T-helper 1 cell treated with Interleukin-12 subunit alpha and Interleukin-12 subunit beta and Interleukin-4 antibody, amounts not matched to agents 30 μg/mL and 1 μg/mL, for 36 hours (primary cell): ENCODE results near the gene ENC1.

ENCODE experiments used
- H3K27ac Mint-ChIP-seq: one replicate; pipeline ENCODE4 v1.8.0; 2021; ENCODE audit warnings: mild to moderate bottlenecking, mixed read lengths
- H3K27me3 Mint-ChIP-seq: one replicate; pipeline ENCODE4 v1.8.0; 2021; ENCODE audit warnings: low read depth, mixed read lengths
- H3K36me3 Mint-ChIP-seq: one replicate; pipeline ENCODE4 v1.8.0; 2021; ENCODE audit warnings: low read depth, mixed read lengths
- H3K4me1 Mint-ChIP-seq: one replicate; pipeline ENCODE4 v1.8.0; 2021; ENCODE audit warnings: low read depth, mixed read lengths
- H3K4me3 Mint-ChIP-seq: one replicate; pipeline ENCODE4 v1.8.0; 2021; ENCODE audit warnings: mild to moderate bottlenecking, moderate library complexity, mixed read lengths
- H3K9me3 Mint-ChIP-seq: one replicate; pipeline ENCODE4 v1.8.0; 2021; ENCODE audit warnings: mixed read lengths

ENC1 gene

DNA sequence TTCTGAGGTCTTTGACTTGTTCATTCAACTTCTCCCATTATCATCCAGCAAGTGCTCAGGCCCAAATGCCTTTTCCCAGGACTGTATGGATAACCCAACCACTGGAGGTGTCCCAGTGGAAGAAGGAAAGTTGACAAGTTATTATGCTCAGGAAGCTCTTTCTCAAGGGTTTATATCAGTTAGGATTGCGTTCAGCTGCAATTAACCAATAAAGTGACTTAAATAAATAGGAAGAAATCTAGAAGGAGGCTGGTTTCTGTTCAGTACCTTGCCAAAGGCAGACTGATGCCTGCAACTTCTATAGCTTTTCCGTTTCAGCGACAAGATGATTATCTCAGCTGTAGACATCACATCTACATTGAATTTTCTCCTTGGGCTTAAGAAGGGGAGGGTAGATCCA lies 52.1 kb downstream of the ENC1 start:
- Mint-ChIP-seq H3K27ac (no peak overlapping the region), H3K9me3 (no peaks in the 10 kb centered on the region), H3K4me1 (peaks cover 4% of the 10 kb centered on the region), H3K4me3 (no peak overlapping the region), H3K27me3 (peaks cover 34% of the 10 kb centered on the region), H3K36me3 (no peaks in the 10 kb centered on the region)

DNA sequence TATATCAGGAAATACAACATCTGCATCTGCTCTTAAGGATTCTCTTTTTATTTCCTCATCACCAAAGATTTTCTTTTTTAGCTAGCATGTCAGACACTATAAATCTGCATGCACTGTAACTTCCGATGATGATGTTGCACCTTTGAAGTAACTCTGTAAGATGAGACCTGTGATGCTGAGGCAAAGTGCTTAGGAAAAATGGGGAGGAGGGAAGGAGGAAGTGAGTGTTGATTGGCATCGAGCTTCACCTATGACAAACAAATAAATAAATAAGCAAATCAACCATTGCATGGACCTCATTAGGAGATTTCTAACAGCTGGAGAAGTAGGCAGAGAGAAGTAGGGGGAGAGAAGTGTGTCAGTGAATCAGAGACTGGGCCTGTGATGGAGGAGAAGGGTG lies 52.6 kb downstream of the ENC1 start:
- Mint-ChIP-seq H3K9me3 (no peaks in the 10 kb centered on the region), H3K27ac (no peak overlapping the region), H3K36me3 (no peaks in the 10 kb centered on the region), H3K4me1 (peaks cover 4% of the 10 kb centered on the region), H3K27me3 (peaks cover 35% of the 10 kb centered on the region), H3K4me3 (no peak overlapping the region)

DNA sequence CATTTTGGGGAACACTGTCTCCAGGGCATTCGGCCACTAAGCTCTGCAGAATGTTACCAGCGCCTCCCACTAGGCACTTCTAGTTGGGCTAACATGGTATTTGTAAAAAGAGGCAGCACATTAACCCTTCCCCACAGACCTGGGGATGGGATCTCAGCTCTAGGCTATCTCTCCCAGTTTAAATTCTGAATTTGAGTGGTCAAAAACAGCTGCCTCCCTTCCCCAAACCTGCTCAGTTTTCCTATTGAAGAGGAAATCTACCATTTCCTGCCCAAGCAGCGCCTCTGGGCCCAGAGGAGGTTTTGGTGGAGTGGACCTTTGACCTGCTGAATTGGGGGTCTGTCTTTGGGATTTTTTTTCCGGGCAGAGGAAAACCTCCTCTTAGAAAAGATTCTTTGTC lies 53.2 kb downstream of the ENC1 start:
- Mint-ChIP-seq H3K4me1 (peaks cover 4% of the 10 kb centered on the region), H3K9me3 (no peaks in the 10 kb centered on the region), H3K36me3 (no peaks in the 10 kb centered on the region), H3K27me3 (peaks cover 39% of the 10 kb centered on the region), H3K27ac (no peak overlapping the region), H3K4me3 (no peak overlapping the region)

- H3K36me3 Mint-ChIP-seq, result no peaks in the 10 kb centered on the region
- no peaks in the 10 kb centered on the region for H3K9me3 Mint-ChIP-seq
- no peak overlapping the region for H3K4me3 Mint-ChIP-seq
- H3K27me3 Mint-ChIP-seq, result peaks cover 39% of the 10 kb centered on the region
- peaks cover 5% of the 10 kb centered on the region for H3K4me1 Mint-ChIP-seq
- H3K27ac Mint-ChIP-seq, result no peak overlapping the region
These were observed 53.7 kb downstream of the ENC1 start for GRCh38 chr5:74586856-74587255.

- H3K4me1 Mint-ChIP-seq, result peaks cover 22% of the 10 kb centered on the region
- H3K27ac Mint-ChIP-seq, result no peak overlapping the region
- peaks cover 22% of the 10 kb centered on the region for H3K27me3 Mint-ChIP-seq
- no peaks in the 10 kb centered on the region for H3K9me3 Mint-ChIP-seq
- no peak overlapping the region for H3K4me3 Mint-ChIP-seq
- no peaks in the 10 kb centered on the region for H3K36me3 Mint-ChIP-seq
These were observed 57.7 kb downstream of the ENC1 start for GRCh38 chr5:74582853-74583252.

GRCh38 chr5:74581988-74582365 lies 58.6 kb downstream of the ENC1 start:
- Mint-ChIP-seq H3K27ac (no peak overlapping the region), H3K27me3 (peaks cover 21% of the 10 kb centered on the region), H3K36me3 (no peaks in the 10 kb centered on the region), H3K9me3 (no peaks in the 10 kb centered on the region), H3K4me3 (no peak overlapping the region), H3K4me1 (peaks cover 28% of the 10 kb centered on the region)

- no peak overlapping the region for H3K27ac Mint-ChIP-seq
- peaks cover 38% of the 10 kb centered on the region for H3K4me1 Mint-ChIP-seq
- no peaks in the 10 kb centered on the region for H3K9me3 Mint-ChIP-seq
- H3K36me3 Mint-ChIP-seq, result no peaks in the 10 kb centered on the region
- H3K27me3 Mint-ChIP-seq, result peaks cover 15% of the 10 kb centered on the region
- no peak overlapping the region for H3K4me3 Mint-ChIP-seq
These were observed 59.8 kb downstream of the ENC1 start for GRCh38 chr5:74580729-74581109.

DNA sequence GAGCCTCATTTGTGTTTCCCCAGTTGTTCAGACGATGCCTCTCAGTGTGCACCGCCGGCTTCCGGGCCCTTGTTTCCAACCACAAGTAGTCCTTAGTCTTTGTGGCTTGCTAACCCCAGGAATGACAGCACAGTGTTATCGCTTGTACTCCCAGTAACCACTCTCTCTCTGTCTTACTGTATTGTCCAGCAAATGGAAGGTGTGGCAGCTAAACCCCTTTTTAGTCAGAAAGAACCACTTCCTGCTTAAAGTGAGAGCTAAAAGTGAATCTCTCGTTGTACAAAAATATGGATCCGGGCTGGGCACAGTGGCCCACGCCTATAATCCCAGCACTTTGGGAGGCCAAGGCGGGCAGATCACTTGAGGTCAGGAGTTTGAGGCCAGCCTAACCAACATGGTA lies 61.3 kb downstream of the ENC1 start:
- peaks cover 6% of the 10 kb centered on the region for H3K27me3 Mint-ChIP-seq
- no peaks in the 10 kb centered on the region for H3K36me3 Mint-ChIP-seq
- H3K4me3 Mint-ChIP-seq, result peak overlapping the region; percentile 70
- peaks cover 37% of the 10 kb centered on the region for H3K4me1 Mint-ChIP-seq
- H3K27ac Mint-ChIP-seq, result peak overlapping the region; percentile 72
- H3K9me3 Mint-ChIP-seq, result no peaks in the 10 kb centered on the region

DNA sequence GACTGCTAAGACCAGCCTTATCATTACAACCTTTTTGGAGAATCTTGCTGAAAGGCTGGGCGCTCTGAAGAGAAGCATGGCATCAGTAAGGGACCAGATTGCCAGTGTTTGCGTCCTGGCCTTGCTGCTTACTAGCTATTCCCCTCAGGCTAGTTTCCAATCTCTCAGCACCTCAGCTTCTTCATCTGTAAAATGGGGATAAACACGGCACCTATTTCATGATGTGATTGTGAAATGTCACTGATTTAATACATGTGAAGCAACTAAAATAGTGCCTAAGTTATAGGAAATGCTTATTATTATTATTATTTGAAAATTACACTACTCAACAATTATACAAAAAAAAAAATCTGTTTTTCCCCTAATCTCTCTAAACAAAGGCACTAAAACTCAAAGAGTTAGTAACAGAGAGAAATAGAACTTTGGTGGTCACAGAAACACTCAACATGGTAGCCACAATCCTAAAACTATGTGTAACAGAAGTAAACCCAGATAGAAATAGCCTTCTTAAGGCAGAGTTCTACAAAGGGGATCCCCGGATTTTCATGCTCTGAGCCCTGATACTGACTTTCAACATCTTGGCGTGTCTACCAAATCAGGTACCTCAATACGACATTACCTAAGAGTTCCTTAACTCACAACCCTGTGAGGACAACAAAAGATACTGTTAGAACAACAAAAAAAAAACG lies 62.0 kb downstream of the ENC1 start:
- Mint-ChIP-seq H3K9me3 (no peaks in the 10 kb centered on the region), H3K27me3 (peaks cover 6% of the 10 kb centered on the region), H3K27ac (peak overlapping the region; percentile 72), H3K4me3 (peak overlapping the region; percentile 70), H3K4me1 (peaks cover 37% of the 10 kb centered on the region), H3K36me3 (no peaks in the 10 kb centered on the region)
